ENCODE measurements around the gene INPP4B.

INPP4B gene

DNA sequence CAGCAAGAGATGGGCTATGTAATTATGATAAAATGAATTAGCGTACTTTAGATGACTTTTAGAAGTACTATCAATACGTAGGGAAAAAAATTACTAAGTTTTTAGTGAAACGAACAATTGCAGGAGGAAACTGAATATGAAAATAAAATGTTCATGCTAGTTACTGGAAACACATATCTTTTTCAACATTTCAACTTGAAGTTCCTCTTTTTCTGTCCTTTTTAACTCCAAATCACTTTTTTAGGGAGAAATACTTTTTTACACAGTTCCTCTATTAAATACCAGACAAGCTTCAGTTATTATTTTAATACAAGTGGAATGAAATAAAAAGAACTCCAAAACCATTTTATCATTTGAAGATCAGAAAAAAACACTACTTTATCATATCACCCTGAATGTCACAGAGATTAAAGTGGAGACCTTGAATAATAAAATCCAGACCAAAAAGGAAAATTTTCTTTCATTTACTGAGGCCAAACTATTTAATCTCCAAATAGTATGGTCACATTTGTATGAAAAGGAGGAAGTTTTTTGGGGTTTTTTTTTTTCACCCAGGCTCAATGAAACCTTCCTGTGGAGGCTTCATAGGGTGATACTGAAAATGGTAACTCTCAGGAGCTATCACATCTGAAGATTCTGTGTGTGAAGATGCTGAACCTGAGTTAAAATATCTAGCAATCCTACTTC, 306.2 kb downstream of the INPP4B start:
- TF ChIP-seq, protein P1, sequence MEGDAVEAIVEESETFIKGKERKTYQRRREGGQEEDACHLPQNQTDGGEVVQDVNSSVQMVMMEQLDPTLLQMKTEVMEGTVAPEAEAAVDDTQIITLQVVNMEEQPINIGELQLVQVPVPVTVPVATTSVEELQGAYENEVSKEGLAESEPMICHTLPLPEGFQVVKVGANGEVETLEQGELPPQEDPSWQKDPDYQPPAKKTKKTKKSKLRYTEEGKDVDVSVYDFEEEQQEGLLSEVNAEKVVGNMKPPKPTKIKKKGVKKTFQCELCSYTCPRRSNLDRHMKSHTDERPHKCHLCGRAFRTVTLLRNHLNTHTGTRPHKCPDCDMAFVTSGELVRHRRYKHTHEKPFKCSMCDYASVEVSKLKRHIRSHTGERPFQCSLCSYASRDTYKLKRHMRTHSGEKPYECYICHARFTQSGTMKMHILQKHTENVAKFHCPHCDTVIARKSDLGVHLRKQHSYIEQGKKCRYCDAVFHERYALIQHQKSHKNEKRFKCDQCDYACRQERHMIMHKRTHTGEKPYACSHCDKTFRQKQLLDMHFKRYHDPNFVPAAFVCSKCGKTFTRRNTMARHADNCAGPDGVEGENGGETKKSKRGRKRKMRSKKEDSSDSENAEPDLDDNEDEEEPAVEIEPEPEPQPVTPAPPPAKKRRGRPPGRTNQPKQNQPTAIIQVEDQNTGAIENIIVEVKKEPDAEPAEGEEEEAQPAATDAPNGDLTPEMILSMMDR (IDR thresholded peaks at IDR 0.05; ENCODE audit: low read depth, low read length), result no peak

DNA sequence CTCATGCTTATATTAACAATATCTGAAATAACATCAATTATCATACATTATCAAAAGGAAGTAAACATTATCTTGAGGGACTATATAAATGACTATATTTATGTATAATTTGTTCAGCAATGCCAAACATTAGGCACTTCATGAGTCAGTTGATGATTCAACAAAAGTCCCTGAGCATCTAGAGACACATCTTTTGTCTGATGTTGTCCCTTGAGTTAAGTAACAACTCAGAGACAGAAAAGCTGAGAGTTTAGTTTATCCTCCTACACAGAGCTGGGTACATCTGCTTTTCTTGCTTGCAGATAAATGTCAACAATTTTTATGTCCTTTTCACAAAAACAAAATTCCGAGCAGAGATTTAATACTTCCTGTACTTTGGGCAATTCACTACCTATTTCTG, 311.1 kb downstream of the INPP4B start:
- no peak overlapping the region for H3K4me3 ChIP-seq (replicated peaks in 1 of 2; ENCODE audit: low read depth in 2 of 2, low read length in 2 of 2)
- TF ChIP-seq, protein P1 (IDR thresholded peaks at IDR 0.05; ENCODE audit: low read depth, low read length), result no peak
- peak in 1 of 2 donors; percentile 70 for DNase-seq (ENCODE audit: low read depth in 2 of 2)

More for the DNA sequence above, 306.2 kb downstream of the INPP4B start:
- H3K4me3 ChIP-seq (replicated peaks in 1 of 2; ENCODE audit: low read depth in 2 of 2, low read length in 2 of 2), result no peak overlapping the region
- no peak for DNase-seq (ENCODE audit: low read depth in 2 of 2)

GRCh38 chr4:142532054-142532453, 314.0 kb downstream of the INPP4B start:
- H3K4me3 ChIP-seq (replicated peaks in 1 of 2; ENCODE audit: low read depth in 2 of 2, low read length in 2 of 2), result no peak overlapping the region
- TF ChIP-seq, protein P1 (IDR thresholded peaks at IDR 0.05; ENCODE audit: low read depth, low read length), result no peak
- no peak for DNase-seq (ENCODE audit: low read depth in 2 of 2)

DNA sequence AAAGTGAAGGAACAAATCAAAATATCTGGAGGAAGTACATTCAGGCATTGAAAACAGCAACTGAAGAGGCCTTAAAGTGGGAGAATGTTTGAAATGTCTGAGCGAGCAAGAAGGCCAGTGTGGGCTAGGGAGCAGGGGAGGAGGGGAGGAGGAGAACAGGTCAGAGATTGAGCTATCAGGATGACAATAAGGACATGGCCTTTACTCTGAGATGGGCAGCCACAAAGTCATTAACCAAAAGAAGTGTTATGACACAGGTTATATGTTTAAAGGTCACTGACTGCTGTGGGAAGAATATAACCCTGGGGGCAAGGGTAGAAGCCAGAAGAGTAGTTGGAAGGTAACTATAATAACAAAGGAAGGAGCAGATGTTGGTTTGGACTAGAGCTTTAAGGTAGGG, 315.4 kb downstream of the INPP4B start:
- TF ChIP-seq, protein P1 (IDR thresholded peaks at IDR 0.05; ENCODE audit: low read depth, low read length), result no peak
- DNase-seq (ENCODE audit: low read depth in 2 of 2), result no peak
- no peak overlapping the region for H3K4me3 ChIP-seq (replicated peaks in 1 of 2; ENCODE audit: low read depth in 2 of 2, low read length in 2 of 2)

- TF ChIP-seq, protein P1 (IDR thresholded peaks at IDR 0.05; ENCODE audit: low read depth, low read length), result no peak
- no peak overlapping the region for H3K4me3 ChIP-seq (replicated peaks in 1 of 2; ENCODE audit: low read depth in 2 of 2, low read length in 2 of 2)
- peak in 1 of 2 donors; percentile 36 for DNase-seq (ENCODE audit: low read depth in 2 of 2)
Observed at GRCh38 chr4:142528433-142528832, 317.7 kb downstream of the INPP4B start.

DNA sequence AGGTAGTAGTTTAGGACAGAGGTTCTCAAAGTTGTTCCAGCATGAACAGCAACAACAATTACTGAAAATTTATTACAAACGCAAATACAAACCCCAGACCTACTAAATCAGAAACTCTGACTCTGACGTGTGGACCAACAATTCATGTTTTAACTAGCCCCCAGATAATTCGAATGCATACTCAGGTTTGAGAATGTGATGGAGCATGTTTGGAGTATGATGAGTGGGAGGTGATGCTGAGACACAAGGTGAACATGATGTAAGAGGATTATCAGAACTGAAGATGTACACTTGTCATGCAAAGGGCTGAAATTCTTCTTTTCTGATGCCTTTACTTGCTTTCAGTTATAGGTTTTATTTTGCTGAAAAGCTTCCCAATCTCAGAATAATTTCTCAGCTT, 323.0 kb downstream of the INPP4B start:
- TF ChIP-seq, protein P1 (IDR thresholded peaks at IDR 0.05; ENCODE audit: low read depth, low read length), result no peak
- no peak for DNase-seq (ENCODE audit: low read depth in 2 of 2)
- H3K4me3 ChIP-seq (replicated peaks in 1 of 2; ENCODE audit: low read depth in 2 of 2, low read length in 2 of 2), result no peak overlapping the region

- DNase-seq (ENCODE audit: low read depth in 2 of 2), result peak in 1 of 2 donors; percentile 40
- TF ChIP-seq, protein P1 (IDR thresholded peaks at IDR 0.05; ENCODE audit: low read depth, low read length), result no peak
- no peak overlapping the region for H3K4me3 ChIP-seq (replicated peaks in 1 of 2; ENCODE audit: low read depth in 2 of 2, low read length in 2 of 2)
Observed at GRCh38 chr4:142519342-142519741, 326.8 kb downstream of the INPP4B start.
